Eye (tissue), 1 donor: ENCODE measurements around the gene SAP130.

ENCODE experiments used
- DNase-seq: peaks from one replicate; pipeline ENCODE4 v3.0.0-alpha.2; 2015

The SAP130 gene

GRCh38 chr2:128024816-128025215, 3.0 kb downstream of the SAP130 start:
- no peak for DNase-seq

GRCh38 chr2:128017561-128017960, 10.3 kb downstream of the SAP130 start:
- DNase-seq = no peak

GRCh38 chr2:128016620-128017019, 11.2 kb downstream of the SAP130 start:
- DNase-seq = no peak

DNA sequence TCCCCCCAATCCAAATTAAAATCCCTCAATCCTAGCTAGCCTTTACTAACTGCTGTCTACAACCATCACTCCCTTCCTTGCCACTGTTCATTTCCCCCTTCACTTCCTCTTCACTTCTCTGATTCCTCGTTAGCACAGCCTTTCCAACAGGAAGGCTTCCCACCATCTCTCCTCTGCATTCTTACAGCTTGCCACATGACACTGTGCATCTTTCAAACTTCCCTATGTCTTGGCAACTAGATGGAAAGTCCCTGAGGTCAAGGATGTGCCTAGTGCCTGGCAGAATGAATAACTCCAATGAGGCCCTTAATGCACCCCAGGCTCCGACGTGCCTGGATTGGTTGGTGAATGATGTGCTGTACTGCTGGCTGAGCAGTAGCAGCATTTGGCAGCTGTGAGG, 15.2 kb downstream of the SAP130 start:
- DNase-seq = no peak

- no peak for DNase-seq
These were observed 19.7 kb downstream of the SAP130 start for GRCh38 chr2:128008074-128008672.

DNA sequence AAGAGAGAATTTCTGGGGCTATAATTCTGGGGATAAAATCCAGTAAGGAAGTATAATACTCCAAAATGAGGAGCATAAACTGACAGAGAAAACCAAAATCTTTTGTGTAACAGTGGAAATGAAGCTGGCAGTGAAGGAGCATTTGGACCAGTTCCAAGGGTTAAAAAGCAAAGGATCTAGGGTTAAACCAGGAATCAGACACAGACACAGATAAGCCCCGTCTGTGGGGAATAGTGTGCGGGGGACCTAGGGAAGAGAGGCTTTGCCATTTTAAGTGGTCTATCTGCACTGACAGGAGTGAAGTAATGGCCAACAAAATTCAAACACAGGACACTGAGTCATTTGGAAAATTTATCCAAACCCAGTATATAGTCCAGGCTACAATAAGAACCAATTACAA, 23.4 kb downstream of the SAP130 start:
- DNase-seq = no peak

- no peak for DNase-seq
These were observed 24.4 kb downstream of the SAP130 start for GRCh38 chr2:128003463-128003862.

GRCh38 chr2:127996160-127996559, 31.7 kb downstream of the SAP130 start:
- DNase-seq = no peak

- DNase-seq = no peak
These were observed 32.1 kb downstream of the SAP130 start for GRCh38 chr2:127995725-127996124.

DNA sequence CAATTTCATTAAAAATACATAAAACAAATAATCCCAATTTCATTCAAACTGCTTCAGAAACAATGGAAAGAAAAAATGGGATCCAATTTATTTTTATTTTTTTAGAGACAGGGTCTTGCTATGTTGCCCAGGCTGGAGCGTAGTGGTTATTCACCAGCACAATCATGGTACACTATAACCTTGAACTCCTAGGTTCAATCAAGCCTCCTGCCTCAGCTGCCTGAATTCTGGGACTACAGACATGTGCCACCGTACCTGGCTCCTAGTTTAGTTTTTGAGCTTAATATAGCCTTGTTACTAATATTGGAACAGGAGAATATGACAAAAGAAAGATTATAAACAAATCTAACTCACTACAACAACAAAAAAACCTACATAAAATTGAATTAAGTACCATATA, 34.2 kb downstream of the SAP130 start:
- no peak for DNase-seq

DNA sequence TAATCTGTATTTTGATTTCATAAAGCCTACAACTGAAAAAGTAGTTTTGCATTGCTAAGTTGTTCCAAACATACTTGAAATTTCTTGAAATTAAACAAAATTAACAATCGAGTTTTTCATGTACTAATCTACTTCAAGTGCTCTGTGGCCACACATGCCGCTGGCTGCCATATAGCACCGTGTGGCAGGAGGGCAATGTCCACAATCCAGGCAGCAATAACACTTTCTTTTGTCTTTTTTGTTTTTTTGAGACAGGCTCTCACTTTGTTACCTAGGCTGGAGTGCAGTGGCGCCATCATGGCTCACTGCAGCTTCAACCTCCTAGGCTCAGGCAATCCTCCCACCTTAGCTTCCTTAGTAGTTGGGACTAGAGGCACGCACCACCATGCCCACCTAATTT, 36.1 kb downstream of the SAP130 start:
- DNase-seq = no peak

DNA sequence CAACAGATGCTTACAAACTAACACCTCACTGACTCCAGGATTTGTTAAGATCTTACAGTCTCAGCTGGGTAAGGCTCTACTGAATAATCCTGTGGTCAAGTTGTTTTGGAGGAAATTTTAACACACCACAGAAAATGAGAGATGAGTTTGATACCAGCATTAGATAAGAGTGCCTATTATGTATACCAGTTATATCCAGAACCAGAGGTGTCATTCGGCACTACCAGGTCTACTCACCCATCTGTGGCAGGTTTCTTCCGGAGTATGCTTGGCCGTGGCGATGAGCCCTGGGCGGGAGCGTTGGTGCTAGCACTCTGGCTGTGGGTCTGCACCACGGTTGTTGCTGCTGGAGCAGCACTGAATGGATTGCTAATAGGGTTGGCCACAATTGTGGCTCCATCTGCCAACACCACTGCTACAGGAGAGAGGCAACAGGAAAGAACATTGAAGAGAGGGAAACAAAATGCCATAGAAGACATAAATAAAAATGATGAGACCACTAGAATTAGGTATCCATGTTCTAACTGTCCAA, 41.2 kb downstream of the SAP130 start:
- no peak for DNase-seq

DNA sequence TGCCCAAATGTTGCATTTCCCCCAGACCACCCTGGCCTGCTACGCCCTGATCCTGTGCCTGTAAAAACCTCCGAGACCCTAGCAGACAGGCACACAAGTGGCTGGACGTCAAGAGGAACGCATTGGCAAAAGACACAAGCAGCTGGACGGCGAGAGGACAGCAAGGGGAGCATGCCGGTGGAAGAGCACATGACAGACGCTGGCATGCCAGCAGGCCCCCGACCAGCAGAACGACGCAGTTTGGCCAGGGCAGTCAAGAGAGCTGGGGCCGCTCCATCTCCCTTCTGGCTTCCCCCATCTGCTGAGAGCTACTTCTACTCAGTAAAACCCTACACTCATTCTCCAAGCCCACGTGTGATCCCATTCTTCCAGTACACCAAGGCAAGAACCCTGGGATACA, 42.1 kb downstream of the SAP130 start:
- no peak for DNase-seq

DNA sequence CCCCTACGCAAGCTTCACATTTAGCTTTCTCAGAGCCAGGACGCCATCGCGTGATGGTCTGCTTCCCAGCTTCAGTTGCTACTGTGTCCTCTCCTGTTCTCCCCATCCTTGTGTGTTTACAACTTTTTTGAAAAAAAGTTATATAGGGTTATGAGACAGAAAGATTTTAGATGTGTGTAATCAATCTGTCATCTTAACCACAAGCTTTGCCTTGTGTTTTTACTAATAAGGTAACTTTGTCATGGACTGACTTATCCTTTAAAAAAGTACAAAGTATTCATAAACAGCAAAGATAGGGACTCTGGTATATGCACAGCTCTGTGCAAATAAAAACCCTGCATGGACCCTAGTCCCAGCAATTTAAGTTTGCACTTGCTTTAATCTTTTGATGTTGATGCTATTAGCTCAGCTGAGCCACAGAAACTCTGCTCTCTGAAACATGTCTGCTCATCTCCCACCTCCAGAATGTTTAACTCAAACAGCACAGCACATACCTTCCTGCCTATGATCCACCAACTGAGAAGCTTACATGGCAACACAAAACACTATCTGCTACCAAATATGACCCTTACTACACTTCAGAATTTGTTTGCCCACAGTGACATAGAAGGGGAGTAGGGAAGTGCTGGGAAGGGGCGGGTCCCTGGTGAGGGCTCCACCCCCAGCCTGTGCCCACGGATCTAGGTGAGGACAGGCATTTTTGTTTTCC, 42.7 kb downstream of the SAP130 start:
- no peak for DNase-seq

- no peak for DNase-seq
These were observed 43.3 kb downstream of the SAP130 start for GRCh38 chr2:127984551-127984950.

DNA sequence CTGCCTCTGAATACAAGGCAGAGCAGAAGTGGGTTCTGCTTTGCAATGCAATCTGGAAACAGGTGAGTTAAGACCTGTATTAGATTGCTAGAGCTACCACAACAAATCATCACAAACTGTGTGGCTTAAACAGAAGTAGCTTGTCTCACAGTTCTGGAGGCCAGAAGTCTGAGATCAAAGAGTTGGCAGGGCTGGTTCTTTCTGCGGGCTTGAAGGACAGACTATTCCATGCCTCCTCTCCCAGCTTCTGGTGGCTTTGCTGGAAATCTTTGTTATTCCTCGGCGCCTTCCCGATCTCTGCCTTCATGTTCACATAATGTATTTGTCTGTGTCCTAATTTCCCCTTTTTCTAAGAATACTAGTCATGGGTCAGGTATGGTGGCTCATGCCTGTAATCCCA, 58.4 kb downstream of the SAP130 start:
- no peak for DNase-seq

DNA sequence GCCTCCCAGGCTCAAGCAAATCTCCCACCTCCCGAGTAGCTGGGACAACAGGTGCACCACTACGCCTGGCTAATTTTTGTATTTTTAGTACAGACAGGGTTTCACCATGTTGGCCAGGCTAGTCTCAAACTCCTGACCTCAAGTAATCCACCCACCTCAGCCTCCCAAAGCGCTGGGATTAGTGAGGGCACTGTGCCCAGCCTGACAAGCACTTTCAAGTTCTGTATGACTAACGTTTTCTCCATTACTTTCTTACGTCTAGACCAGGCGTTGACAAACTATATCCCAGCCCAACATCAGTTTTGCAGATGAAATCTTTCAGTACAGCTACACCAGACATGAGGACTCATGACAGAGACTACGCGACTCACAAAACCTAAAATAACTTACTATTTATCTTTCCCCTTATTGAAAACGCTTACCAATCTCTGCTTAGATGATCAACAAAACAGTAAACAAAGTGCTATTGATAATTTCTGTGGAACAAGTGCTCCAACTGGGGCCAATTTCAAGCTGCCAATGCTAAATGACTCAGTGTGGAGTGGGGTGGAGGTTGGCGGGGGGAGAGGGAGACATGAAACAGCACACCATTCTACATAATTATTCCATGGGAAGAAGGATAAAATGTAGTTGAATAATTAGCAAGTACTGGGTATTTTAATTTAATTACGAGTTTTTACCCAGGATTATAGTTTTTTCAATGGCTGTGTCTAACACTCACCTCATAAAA, 59.1 kb downstream of the SAP130 start:
- no peak for DNase-seq

DNA sequence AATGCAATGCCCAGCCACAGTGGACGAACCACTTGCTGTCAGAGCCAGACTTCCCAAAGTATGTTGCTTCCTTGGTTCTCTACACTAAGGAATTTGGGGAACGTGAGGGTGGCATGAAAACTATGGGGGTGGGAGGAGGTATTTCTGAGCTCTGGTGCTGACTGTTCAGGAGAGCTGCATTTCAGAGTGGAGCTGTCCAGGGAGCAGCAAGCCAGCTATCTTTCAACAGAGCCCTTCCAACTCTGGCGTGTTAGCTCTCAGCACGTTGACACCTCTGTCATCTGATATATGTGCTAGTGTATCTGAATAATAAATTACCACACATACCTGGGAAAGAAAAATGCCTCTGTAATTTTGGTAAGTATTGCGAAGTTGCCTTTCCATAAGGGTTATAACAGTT, 66.1 kb downstream of the SAP130 start:
- DNase-seq = no peak

DNA sequence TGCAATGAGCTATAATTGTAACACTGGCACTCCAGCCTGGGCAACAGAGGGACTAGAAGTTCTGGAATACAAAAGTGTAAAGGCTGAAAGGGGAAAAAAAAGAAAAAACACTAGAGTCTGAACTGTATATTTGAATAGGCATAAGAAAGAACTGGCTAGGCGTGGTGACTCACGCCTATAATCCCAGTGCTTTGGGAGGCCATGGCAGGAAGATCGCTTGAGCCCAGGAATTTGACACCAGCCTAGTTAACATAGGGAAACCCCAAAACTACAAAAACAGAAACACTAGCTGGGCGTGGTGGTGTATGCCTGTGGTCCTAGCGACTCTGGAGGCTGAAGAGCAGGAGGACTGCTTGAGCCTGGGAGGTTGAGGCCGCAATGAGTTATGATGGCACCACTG, 70.6 kb downstream of the SAP130 start:
- no peak for DNase-seq

GRCh38 chr2:127954857-127955256, 73.0 kb downstream of the SAP130 start:
- no peak for DNase-seq

- no peak for DNase-seq
These were observed 74.0 kb downstream of the SAP130 start for GRCh38 chr2:127953849-127954248.

DNA sequence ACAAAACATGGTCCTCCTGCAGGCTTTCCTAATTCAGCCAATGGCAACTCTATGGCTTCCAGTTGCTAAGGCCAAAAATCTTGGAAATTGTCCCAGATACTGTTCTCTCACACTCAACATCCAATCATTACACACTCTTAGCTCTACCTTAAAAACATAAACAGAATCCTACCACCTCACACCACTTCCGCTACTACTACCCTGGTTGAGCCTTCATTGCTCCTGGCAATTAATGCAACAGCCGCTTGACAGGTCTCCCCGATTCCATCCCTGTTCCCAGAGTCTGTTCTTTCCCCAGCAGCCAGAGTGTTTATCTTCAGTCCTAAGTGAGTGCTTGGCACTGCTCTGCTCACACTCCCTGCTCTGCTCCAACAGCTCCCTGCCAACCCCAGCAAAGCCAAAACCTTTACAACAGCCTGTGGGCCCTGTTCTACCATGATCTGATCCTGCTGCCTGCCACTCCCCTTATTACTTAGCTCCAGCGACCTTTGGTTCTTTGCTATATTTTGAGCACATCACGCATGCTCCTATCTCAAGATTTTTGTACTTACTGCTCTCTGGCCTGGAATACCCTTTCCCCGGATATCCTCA, 74.6 kb downstream of the SAP130 start:
- no peak for DNase-seq

DNA sequence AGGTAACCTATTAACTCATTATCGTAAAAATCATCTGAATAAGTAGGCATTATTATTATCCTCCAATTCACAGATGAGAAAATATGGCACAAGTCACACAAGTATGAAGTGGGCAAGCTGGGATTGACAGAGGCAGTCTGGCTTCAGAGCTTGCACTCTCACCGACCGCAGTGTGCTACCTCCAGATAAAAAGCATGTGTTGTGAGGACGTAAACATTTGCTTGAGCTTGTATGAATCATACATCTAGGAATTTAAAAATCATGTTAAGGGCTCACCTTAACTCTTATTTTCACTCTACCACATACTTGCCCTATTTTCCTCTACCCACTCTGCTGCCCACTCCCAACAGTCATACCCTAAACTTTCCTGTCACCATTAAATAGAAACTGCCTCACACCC, 76.8 kb downstream of the SAP130 start:
- no peak for DNase-seq

GRCh38 chr2:127950264-127950663, 77.6 kb downstream of the SAP130 start:
- DNase-seq = no peak
